Loucy (cell line): Measurements from ENCODE around the gene TTC23.

Source experiments
- CTCF ChIP-seq: fragments of 200-600 bp; sonication (generic); conservative IDR thresholded peaks from 2 replicates; pipeline ENCODE4 v1.5.1; 2014; ENCODE audit warnings: mild to moderate bottlenecking, antibody characterized with exemption, low read length
- EZH2phosphoT487 ChIP-seq: fragments of 200-600 bp; IDR thresholded peaks from 2 replicates; pipeline ENCODE4 v1.6.1; 2018; ENCODE audit warnings: antibody characterized with exemption, mild to moderate bottlenecking, moderate library complexity, borderline replicate concordance

GRCh38 chr15:99096894-99097426 lies 152.4 kb downstream of the TTC23 start:
- TF ChIP-seq EZH2phosphoT487: no peak
- TF ChIP-seq CTCF: no peak
